HepG2 (cell line): ENCODE data around the gene BIRC6. TPM values are rescaled to one million over a fixed set of nuclear protein-coding genes. Genes with fewer than 3 reads are reported as not detected.

ENCODE experiments used
- ATAC-seq: fragments of 200-7000 bp; cut with Tn5 transposase; 3 replicates; pipeline ENCODE4 v1.9.1; 2020; ENCODE audit warnings: mild to moderate bottlenecking, moderate library complexity
- BruUV-seq: library from RNA; stranded (reverse); fragments of 400-500 nt; replicated peaks from 2 replicates; lab custom pipeline; 2021; lab: Mats Ljungman, UMichigan
- CTCF ChIA-PET: fragments of 300-600 bp; formaldehyde crosslinking; extraction: SDS; loops from one replicate; lab custom pipeline; 2021; ENCODE audit warnings: low total read pairs, inconsistent platforms, low intra/inter-chr PET ratio; lab: Yijun Ruan, JAX
- POLR2A ChIA-PET: fragments of 350-600 bp; sonication (Branson Sonifier 250); formaldehyde crosslinking; loops from one replicate; lab custom pipeline; 2020; ENCODE audit warnings: antibody characterized with exemption, inconsistent platforms; lab: Yijun Ruan, JAX
- DNase-seq: peaks from one replicate; pipeline ENCODE4 v3.0.0-alpha.2; 2015; ENCODE audit warnings: low spot score
- FAIRE-seq: peaks from 3 replicates; lab custom pipeline; 2011; peaks lifted over from hg19 to GRCh38; lab: Jason Lieb, UNC
- H2AFZ ChIP-seq: one replicate; pipeline ENCODE4 v1.6.1; 2011; ENCODE audit warnings: low read length, inconsistent platforms
- H3K27ac ChIP-seq: fragments of 300-600 bp; 3 replicates; pipeline ENCODE4 v1.8.0; 2011; ENCODE audit warnings: mixed run types, mild to moderate bottlenecking, mixed read lengths, low read length, inconsistent platforms; ENCODE audit not compliant: insufficient read depth; ENCODE audit errors: extremely low read length
- H3K27me3 ChIP-seq, 2 experiments: fragments of 200-600 bp in 1 of 2; 2 replicates in 1 of 2; 3 replicates in 1 of 2; pipeline versions ENCODE4 v1.6.0 to v1.8.0; 2011; ENCODE audit warnings: low read length in 2 of 2, mild to moderate bottlenecking in 2 of 2, moderate library complexity in 2 of 2, inconsistent platforms in 1 of 2; ENCODE audit not compliant: insufficient read depth in 2 of 2, control insufficient read depth in 1 of 2
- H3K36me3 ChIP-seq, 2 experiments: fragments of 200-600 bp in 1 of 2; replicated peaks in 1 of 2; 2 replicates in 1 of 2; 3 replicates in 1 of 2; pipeline versions ENCODE4 v1.5.1 to v1.8.0; 2011; ENCODE audit warnings: low read length in 2 of 2, inconsistent platforms in 1 of 2; ENCODE audit not compliant: insufficient read depth in 2 of 2, control insufficient read depth in 1 of 2
- H3K4me1 ChIP-seq: 2 replicates; pipeline ENCODE4 v1.5.1; 2012; ENCODE audit warnings: low read length, inconsistent platforms; ENCODE audit not compliant: insufficient read depth
- H3K4me2 ChIP-seq: 2 replicates; pipeline ENCODE4 v1.6.0; 2011; ENCODE audit warnings: low read depth, low read length, inconsistent platforms
- H3K4me3 ChIP-seq, 3 experiments: fragments of 200-600 bp in 1 of 3; sonication (generic), shearing (Covaris generic) in 1 of 3; replicated peaks in 1 of 3; 2 replicates each; pipeline ENCODE4 v1.5.1; 2011 to 2016; ENCODE audit warnings: low read length in 3 of 3, inconsistent platforms in 2 of 3, low read depth in 2 of 3, mild to moderate bottlenecking in 2 of 3, control low read depth in 1 of 3, mixed read lengths in 1 of 3; ENCODE audit not compliant: insufficient read depth in 1 of 3
- H3K79me2 ChIP-seq: one replicate; pipeline ENCODE4 v1.6.1; 2011; ENCODE audit warnings: low read length, inconsistent platforms; ENCODE audit not compliant: insufficient read depth
- H3K9ac ChIP-seq: 2 replicates; pipeline ENCODE4 v1.6.0; 2011; ENCODE audit warnings: mild to moderate bottlenecking, low read depth, low read length, inconsistent platforms; ENCODE audit not compliant: insufficient read depth
- H3K9me3 ChIP-seq: 2 replicates; pipeline ENCODE4 v1.5.1; 2012; ENCODE audit warnings: mild to moderate bottlenecking, low read length
- H4K20me1 ChIP-seq: 2 replicates; pipeline ENCODE4 v1.6.0; 2011; ENCODE audit warnings: inconsistent platforms, mild to moderate bottlenecking, low read length, moderate library complexity; ENCODE audit not compliant: insufficient read depth
- LCORL ChIP-seq, 2 experiments: fragments of 450-650 bp in 1 of 2; sonication (generic) in 1 of 2; formaldehyde crosslinking in 1 of 2; IDR thresholded peaks; 2 replicates each; pipeline versions ENCODE4 v1.5.0 to v1.6.1; 2017 to 2020; ENCODE audit warnings: antibody characterized with exemption in 1 of 2, missing genetic modification reagents in 1 of 2
- MTERF4 ChIP-seq: sonication (generic); formaldehyde crosslinking; IDR thresholded peaks from 2 replicates; pipeline ENCODE4 v1.8.0; 2023; ENCODE audit warnings: mild to moderate bottlenecking, missing genetic modification reagents
- U2AF1 ChIP-seq: fragments of 200-400 bp; formaldehyde crosslinking; optimal IDR thresholded peaks from 2 replicates; pipeline ENCODE3; 2017; ENCODE audit warnings: mild to moderate bottlenecking, low read depth, low read length
- WGBS: methylation state at CpG from one replicate; pipeline ENCODE4 v1.1.6; 2017; ENCODE audit warnings: low lambda C conversion rate; 5-methylcytosine and 5-hydroxymethylcytosine counted together
- in situ Hi-C: cut with HindIII; loops from 2 replicates; pipeline ENCODE4 v1.10.0; 2017; ENCODE audit warnings: low pct_unique_long_range_greater_than_20kb; ENCODE audit not compliant: extremely low pct_ligation_motif_present
- intact Hi-C: fragments of 100-400 bp; cut with micrococcal nuclease; formaldehyde crosslinking; loops from one replicate; pipeline ENCODE4 v1.10.0; 2022; ENCODE audit not compliant: unreplicated experiment
- polyA plus RNA-seq, 8 experiments: library from polyadenylated mRNA; depleted of rRNA in 3 of 8; stranded (reverse) in 7 of 8; unstranded in 1 of 8; fragments of >200 nt; fragmentation: Illumina TruSeq in 4 of 8; extraction: Trizol in 4 of 8; gene quantifications; 2 replicates each; pipeline versions ENCODE4 v1.2.1 to v1.2.3, GENCODE V29; 2011 to 2016; ENCODE audit warnings: low read depth in 4 of 8, missing spikeins in 1 of 8, mixed read lengths in 1 of 8; ENCODE audit not compliant: insufficient read depth in 1 of 8
- total RNA-seq, 5 experiments: library from RNA; depleted of rRNA; stranded (reverse); fragments of >200 nt; fragmentation: Illumina TruSeq; extraction: Trizol; gene quantifications; 2 replicates each; pipeline ENCODE4 v1.2.3, GENCODE V29; 2016; ENCODE audit warnings: low read depth in 1 of 5

The BIRC6 gene
- total and polyA plus RNA-seq, 2 of the 13 experiments (the other 11 are each of a cell fraction or from before 2014, with no cell fraction given), result 65.6 to 120 TPM

- 94% methylated on average over 1 of the region's 1 CpG for WGBS
- DNase-seq, result no peak
- no peak overlapping the region for H3K9ac ChIP-seq
- CTCF ChIA-PET, result no interaction called here
- H3K36me3 ChIP-seq, result peaks cover 19 to 70% of the 10 kb centered on the region in 2 experiments
- H3K27ac ChIP-seq, result no peak overlapping the region
- H3K27me3 ChIP-seq, result no peaks in the 10 kb centered on the region
- H3K79me2 ChIP-seq, result no peaks in the 10 kb centered on the region
- no peak for ATAC-seq
- intact Hi-C loops, result no loop called here
- POLR2A ChIA-PET, result no interaction called here
- TF ChIP-seq MTERF4 (no peak), LCORL (IDR thresholded peaks at IDR 0.05) (peak; percentile 84), LCORL (CRISPR knock-in tag; IDR thresholded peaks at IDR 0.05) (no peak)
- TF ChIP-seq, all 625 proteins: peak for 1
- Histone ChIP-seq H3K4me3 (no peak overlapping the region), H3K4me2 (no peak overlapping the region), H4K20me1 (no peaks in the 10 kb centered on the region), H2AFZ (no peak overlapping the region), H3K4me1 (no peaks in the 10 kb centered on the region), H3K9me3 (no peaks in the 10 kb centered on the region)
- BruUV-seq, result no TSS peak
- FAIRE-seq, result no peak
- in situ Hi-C loops, result loop anchor here (5.0 kb wide), 1 partner anchor 44 kb away; no protein-coding TSS in a partner anchor
Observed at GRCh38 chr2:32516567-32516966, 159.7 kb downstream of the BIRC6 start.

- TF ChIP-seq U2AF1, result no peak
- TF ChIP-seq, all 625 proteins: peak for 0
- BruUV-seq, result no TSS peak
- Histone ChIP-seq H3K27me3 (no peaks in the 10 kb centered on the region), H3K4me1 (no peaks in the 10 kb centered on the region), H4K20me1 (no peaks in the 10 kb centered on the region), H3K4me2 (no peak overlapping the region), H3K4me3 (no peak overlapping the region), H3K9me3 (no peaks in the 10 kb centered on the region), H3K27ac (no peak overlapping the region), H2AFZ (no peak overlapping the region), H3K9ac (no peak overlapping the region), H3K36me3 (peaks cover 19 to 62% of the 10 kb centered on the region in 2 experiments), H3K79me2 (no peaks in the 10 kb centered on the region)
- 98% methylated on average over 3 of the region's 3 CpGs for whole genome bisulfite sequencing
- intact Hi-C loops, result no loop called here
- in situ Hi-C loops, result no loop called here
- ATAC-seq (peak; percentile 19; the same call in 1 of the 3 replicates), DNase-seq (no peak), FAIRE-seq (no peak)
- ChIA-PET CTCF (no interaction called here), POLR2A (no interaction called here)
Observed at GRCh38 chr2:32522770-32523169, 165.9 kb downstream of the BIRC6 start.
